Rectal smooth muscle tissue (tissue), 1 donor: ENCODE data around the gene KIR3DL2.
"Not testable (repeated sequence)": the region's sequence is repeated elsewhere in the genome, so short reads cannot be mapped to it uniquely, and the experiment has no call there.

Source experiments
- H3K27ac ChIP-seq: one replicate; pipeline ENCODE4 v1.7.0; 2013; ENCODE audit warnings: low read depth, low read length, inconsistent platforms
- H3K27me3 ChIP-seq: one replicate; pipeline ENCODE4 v1.7.0; 2013; ENCODE audit warnings: low read length; ENCODE audit not compliant: control insufficient read depth, insufficient read depth
- H3K36me3 ChIP-seq: one replicate; pipeline ENCODE4 v1.7.0; 2013; ENCODE audit warnings: low read length; ENCODE audit not compliant: control insufficient read depth, insufficient read depth
- H3K4me1 ChIP-seq: one replicate; pipeline ENCODE4 v1.7.0; 2013; ENCODE audit warnings: low read length; ENCODE audit not compliant: control insufficient read depth, insufficient read depth
- H3K4me3 ChIP-seq: one replicate; pipeline ENCODE4 v1.7.0; 2013; ENCODE audit warnings: low read length
- H3K9ac ChIP-seq: one replicate; pipeline ENCODE4 v1.7.0; 2013; ENCODE audit warnings: low read length

The KIR3DL2 gene

DNA sequence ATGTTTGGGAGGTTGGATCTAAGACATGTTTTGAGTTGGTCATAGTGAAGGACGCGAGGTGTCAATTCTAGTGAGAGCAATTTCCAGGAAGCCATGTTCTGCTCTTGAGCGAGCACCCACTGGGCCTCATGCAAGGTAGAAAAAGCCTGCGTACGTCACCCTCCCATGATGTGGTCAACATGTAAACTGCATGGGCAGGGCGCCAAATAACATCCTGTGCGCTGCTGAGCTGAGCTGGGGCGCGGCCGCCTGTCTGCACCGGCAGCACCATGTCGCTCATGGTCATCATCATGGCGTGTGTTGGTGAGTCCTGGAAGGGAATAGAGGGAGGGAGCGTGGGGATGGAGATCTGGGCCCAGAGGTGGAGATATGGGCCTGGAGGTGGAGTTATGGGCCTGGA, 17.7 kb upstream of the KIR3DL2 start, which contains the start of gene KIR2DS4:
Gene KIR2DS4, plus strand, starts transcription at position 181 of the 400 bp plus-strand sequence.
- H3K27me3 ChIP-seq, H3K4me1 ChIP-seq, H3K9ac ChIP-seq, H3K27ac ChIP-seq, H3K36me3 ChIP-seq, H3K4me3 ChIP-seq: not testable (repeated sequence)

DNA sequence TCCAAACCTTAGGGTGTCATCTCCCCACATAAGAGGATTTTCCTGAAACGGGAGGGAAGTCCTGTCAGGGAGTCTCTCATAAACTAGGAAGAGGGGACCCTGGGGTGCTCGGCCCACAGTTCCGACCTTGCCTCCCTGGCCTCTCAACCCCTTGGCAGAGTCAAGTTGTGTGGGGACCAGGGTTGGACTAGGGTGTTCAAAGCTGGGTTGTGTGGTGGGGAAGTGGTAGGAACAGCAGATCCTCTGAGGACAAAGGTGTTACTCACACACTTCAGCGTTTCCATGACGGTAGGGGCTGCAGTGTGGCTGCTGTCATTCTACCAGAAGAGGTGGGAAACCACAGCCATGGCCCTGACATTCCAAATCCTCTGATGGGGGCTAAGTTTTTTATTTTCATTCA, 15.1 kb upstream of the KIR3DL2 start:
- H3K27me3 ChIP-seq, H3K27ac ChIP-seq, H3K36me3 ChIP-seq, H3K9ac ChIP-seq, H3K4me1 ChIP-seq, H3K4me3 ChIP-seq: not testable (repeated sequence)

DNA sequence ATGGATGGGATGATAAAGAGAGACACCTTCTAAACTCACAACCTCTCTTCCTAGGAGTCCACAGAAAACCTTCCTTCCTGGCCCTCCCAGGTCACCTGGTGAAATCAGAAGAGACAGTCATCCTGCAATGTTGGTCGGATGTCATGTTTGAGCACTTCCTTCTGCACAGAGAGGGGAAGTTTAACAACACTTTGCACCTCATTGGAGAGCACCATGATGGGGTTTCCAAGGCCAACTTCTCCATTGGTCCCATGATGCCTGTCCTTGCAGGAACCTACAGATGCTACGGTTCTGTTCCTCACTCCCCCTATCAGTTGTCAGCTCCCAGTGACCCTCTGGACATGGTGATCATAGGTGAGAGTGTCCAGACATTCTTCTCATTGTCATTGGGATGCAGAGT, 12.7 kb upstream of the KIR3DL2 start:
- H3K4me1 ChIP-seq, H3K9ac ChIP-seq, H3K4me3 ChIP-seq, H3K27me3 ChIP-seq, H3K36me3 ChIP-seq, H3K27ac ChIP-seq: not testable (repeated sequence)

DNA sequence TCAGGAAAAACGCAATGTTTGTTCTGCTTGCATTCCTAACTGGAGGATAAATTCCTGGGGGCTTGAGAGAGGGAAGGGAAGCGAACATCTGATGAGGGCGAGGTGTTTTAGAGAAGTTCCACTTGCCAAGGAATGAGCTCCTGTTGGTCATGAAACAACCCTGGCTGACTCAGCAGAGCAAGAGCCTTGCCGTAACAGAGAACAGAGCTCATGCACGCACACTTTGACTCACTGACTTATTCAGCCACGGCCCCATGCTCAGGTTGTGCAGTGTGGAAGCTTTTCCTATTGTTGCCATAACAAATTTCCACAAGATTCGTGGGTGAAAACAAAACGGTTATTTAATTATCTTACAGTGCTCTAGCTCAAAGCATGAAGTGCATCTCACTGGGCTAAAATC, 7.1 kb upstream of the KIR3DL2 start:
- H3K4me1 ChIP-seq, H3K36me3 ChIP-seq, H3K27ac ChIP-seq, H3K27me3 ChIP-seq, H3K9ac ChIP-seq, H3K4me3 ChIP-seq: not testable (repeated sequence)

DNA sequence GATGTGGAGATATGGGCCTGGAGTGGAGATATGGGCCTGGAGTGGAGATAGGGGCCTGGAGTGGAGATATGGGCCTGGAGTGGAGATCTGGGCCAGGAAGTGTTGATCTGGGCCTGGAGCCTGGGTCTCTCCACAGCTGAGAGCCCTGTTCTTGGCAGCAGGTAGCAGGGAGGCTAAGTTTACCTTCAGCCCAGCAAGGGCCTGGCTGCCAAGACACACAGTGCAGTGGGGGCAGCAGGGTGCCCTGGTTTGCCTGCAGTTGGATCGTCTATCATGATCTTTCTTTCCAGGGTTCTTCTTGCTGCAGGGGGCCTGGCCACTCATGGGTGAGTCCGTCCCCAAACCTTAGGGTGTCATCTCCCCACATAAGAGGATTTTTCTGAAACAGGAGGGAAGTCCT, 687 bp downstream of the KIR3DL2 start:
- Histone ChIP-seq H3K27ac (no peak overlapping the region), H3K4me3 (no peak overlapping the region), H3K27me3 (no peaks in the 10 kb centered on the region), H3K9ac (no peak overlapping the region), H3K36me3 (no peaks in the 10 kb centered on the region), H3K4me1 (no peaks in the 10 kb centered on the region)

DNA sequence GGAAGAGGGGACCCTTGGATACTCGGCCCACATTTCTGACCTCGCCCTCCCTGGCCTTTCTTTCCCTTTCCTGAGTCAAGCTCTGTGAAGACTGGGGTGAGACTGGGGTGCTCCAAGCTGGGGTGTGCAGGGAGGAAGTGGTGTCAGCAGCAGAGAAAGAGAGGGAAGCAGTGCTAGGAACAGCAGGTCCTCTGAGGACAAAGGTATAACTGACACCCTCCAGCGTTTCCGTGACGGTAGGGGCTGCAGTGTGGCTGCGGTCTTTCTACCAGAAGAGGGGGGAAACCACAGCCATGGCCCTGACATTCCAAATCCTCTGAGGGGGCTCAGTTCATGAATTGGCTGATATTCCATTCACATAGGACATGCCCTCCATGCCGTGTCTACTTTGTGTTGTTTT, 1.1 kb downstream of the KIR3DL2 start:
- Histone ChIP-seq H3K4me3 (no peak overlapping the region), H3K4me1 (no peaks in the 10 kb centered on the region), H3K27me3 (no peaks in the 10 kb centered on the region), H3K9ac (no peak overlapping the region), H3K36me3 (no peaks in the 10 kb centered on the region), H3K27ac (no peak overlapping the region)

DNA sequence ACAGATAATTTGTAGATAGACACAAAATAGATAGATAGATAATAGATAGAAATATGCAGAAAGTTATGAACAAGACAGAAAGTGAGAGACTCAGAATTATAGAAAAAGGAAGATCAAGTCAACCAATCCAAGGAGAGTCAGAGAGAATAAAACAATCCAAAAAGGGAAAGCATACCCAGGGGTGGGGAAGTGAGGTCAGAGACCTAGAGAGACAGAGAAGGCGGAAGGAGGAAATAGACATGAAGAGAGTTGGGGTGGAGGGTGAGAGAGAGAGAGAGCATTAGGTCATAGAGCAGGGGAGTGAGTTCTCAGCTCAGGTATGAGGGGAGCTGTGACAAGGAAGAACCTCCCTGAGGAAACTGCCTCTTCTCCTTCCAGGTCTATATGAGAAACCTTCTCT, 5.0 kb downstream of the KIR3DL2 start:
- H3K27me3 ChIP-seq = not testable (repeated sequence)

DNA sequence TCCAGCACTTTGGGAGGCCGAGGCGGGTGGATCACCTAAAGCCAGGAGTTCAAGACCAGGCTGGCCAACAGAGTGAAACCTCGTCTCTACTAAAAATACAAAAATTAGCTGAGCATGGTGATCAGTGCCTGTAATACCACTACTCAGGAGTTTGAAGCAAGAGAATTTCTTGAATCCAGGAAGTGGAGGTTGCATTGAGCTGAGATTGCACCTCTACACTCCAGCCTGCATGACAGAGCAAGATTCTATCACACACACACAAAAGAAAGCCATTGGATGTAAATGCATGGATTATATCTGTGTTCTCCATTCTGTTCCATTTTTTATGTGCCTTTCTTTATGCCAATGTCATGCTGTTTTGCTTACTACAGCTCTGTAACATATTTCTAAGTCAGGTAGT, 8.2 kb downstream of the KIR3DL2 start:
- not testable (repeated sequence) for H3K4me1 ChIP-seq, H3K36me3 ChIP-seq, H3K9ac ChIP-seq, H3K27me3 ChIP-seq, H3K4me3 ChIP-seq, H3K27ac ChIP-seq

More for the DNA sequence above, 5.0 kb downstream of the KIR3DL2 start:
- not testable (repeated sequence) for H3K9ac ChIP-seq, H3K36me3 ChIP-seq, H3K4me3 ChIP-seq, H3K4me1 ChIP-seq, H3K27ac ChIP-seq

DNA sequence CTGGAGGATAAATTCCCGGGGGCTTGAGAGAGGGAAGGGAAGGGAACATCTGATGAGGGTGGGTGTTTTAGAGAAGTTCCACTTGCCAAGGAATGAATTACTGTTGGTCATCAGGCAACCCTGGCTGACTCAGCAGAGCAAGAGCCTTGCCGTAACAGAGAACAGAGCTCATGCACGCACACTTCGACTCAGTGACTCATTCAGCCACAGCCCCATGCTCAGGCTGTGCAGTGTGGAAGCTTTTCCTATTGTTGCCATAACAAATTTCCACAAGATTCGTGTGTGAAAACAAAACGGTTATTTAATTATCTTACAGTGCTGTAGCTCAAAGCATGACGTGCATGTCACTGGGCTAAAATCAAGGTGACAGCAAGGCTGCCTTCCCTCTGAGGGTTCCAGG, 9.2 kb downstream of the KIR3DL2 start:
- not testable (repeated sequence) for H3K36me3 ChIP-seq, H3K27me3 ChIP-seq, H3K9ac ChIP-seq, H3K4me1 ChIP-seq, H3K4me3 ChIP-seq, H3K27ac ChIP-seq

DNA sequence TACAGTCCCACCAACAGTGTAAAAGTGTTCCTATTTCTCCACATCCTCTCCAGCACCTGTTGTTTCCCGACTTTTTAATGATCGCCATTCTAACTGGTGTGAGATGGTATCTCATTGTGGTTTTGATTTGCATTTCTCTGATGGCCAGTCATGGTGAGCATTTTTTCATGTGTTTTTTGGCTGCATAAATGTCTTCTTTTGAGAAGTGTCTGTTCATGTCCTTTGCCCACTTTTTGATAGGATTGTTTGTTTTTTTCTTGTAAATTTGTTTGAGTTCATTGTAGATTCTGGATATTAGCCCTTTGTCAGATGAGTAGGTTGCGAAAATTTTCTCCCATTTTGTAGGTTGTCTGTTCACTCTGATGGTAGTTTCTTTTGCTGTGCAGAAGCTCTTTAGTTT, 13.2 kb downstream of the KIR3DL2 start:
- H3K4me3 ChIP-seq, H3K27ac ChIP-seq, H3K36me3 ChIP-seq, H3K27me3 ChIP-seq, H3K4me1 ChIP-seq, H3K9ac ChIP-seq: not testable (repeated sequence)

DNA sequence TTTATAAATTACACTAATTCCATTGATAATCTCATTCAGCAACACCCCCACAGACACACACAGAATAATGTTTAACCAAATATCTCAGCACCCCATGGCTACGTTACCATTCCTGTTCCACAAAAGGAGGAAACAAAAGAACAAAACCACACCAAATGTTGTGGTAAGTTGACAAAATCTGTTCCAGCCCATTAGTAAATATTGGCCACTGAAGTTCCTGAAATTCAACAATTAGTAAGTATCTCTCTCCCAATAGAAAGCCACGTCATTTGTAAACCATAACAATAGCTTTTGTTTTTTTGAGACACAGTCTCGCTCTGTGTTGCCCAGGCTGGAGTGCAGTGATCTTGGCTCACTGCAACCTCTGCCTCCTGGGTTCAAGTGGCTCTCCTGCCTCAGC, 21.5 kb downstream of the KIR3DL2 start:
- Histone ChIP-seq H3K4me3 (no peak overlapping the region), H3K27me3 (no peaks in the 10 kb centered on the region), H3K36me3 (no peaks in the 10 kb centered on the region), H3K9ac (no peak overlapping the region), H3K4me1 (no peaks in the 10 kb centered on the region), H3K27ac (no peak overlapping the region)

DNA sequence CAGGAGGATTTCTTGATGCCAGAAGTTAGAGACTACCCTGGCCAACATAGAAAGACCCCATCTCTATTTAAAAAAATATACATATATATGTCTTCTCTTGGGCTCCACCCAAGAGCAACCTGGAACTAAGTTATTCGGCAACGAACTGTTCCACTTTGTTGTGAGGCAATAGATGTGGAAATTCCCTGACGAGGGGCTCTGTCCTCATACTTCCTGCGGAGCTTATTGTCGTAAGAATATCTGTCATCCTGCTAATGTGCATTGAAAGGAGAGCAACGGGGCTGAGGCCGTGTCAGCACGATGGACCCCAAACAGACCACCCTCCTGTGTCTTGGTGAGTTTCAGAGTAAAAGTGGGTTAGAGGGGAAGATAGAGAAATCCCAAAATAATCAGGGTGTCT, 23.7 kb downstream of the KIR3DL2 start, which contains the start of gene FCAR:
Gene FCAR, plus strand, starts transcription at position 246 of the 400 bp plus-strand sequence. Its CDS starts 55 bp downstream, at position 301.
- Histone ChIP-seq H3K4me1 (no peaks in the 10 kb centered on the region), H3K36me3 (no peaks in the 10 kb centered on the region), H3K27me3 (no peaks in the 10 kb centered on the region), H3K9ac (no peak within 1 kb of the TSS), H3K4me3 (no peak within 1 kb of the TSS), H3K27ac (no peak within 1 kb of the TSS)

DNA sequence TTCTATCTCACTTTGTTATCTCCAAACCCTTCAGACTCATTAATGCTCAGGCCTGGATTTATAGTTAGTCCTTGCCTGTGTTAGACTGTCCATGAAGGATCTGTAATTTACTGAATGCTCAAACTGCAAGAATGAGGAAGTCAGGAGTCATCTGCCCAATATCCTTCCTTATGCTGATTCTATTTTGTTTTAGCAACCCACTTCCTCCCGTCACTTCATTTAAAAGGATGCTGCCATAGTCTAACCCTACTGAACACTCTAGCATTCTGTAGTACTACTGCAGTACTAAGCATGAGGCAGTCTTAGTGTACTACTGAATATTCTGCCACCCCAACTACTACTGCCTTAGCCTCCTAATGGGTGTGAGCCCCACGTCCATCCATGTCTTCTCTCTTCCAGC, 25.3 kb downstream of the KIR3DL2 start:
- Histone ChIP-seq H3K27ac (no peak overlapping the region), H3K4me3 (no peak overlapping the region), H3K4me1 (no peaks in the 10 kb centered on the region)

DNA sequence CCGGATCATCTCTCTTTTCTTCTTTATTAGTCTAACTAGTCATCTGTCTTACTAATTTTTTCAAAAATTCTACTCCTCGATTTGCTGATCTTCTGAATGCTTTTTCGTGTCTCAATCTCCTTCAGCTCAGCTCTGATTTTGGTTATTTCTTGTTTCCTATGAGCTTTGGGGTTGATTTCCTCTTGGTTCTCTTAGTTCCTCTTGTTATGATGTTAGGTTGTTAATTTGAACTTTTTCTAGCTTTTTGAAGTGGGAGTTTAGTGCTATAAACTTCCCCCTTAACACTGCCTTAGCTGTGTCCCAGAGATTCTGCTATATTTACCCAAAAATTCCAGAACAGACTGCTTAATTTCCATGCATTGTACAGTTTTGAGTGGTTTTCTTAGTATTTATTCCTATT, 27.2 kb downstream of the KIR3DL2 start:
- Histone ChIP-seq H3K27me3 (no peaks in the 10 kb centered on the region), H3K9ac (no peak overlapping the region), H3K36me3 (no peaks in the 10 kb centered on the region), H3K27ac (no peak overlapping the region), H3K4me1 (no peaks in the 10 kb centered on the region), H3K4me3 (no peak overlapping the region)

More for the DNA sequence above, 25.3 kb downstream of the KIR3DL2 start:
- H3K27me3 ChIP-seq = no peaks in the 10 kb centered on the region
- no peak overlapping the region for H3K9ac ChIP-seq
- no peaks in the 10 kb centered on the region for H3K36me3 ChIP-seq
